Suppressor macrophage (primary cell): Measurements from ENCODE around the gene RNF5.

Experiments
- DNase-seq, 4 experiments: peaks; one replicate each; pipeline ENCODE4 v3.0.0-alpha.2; 2020 to 2022

The RNF5 gene

DNA sequence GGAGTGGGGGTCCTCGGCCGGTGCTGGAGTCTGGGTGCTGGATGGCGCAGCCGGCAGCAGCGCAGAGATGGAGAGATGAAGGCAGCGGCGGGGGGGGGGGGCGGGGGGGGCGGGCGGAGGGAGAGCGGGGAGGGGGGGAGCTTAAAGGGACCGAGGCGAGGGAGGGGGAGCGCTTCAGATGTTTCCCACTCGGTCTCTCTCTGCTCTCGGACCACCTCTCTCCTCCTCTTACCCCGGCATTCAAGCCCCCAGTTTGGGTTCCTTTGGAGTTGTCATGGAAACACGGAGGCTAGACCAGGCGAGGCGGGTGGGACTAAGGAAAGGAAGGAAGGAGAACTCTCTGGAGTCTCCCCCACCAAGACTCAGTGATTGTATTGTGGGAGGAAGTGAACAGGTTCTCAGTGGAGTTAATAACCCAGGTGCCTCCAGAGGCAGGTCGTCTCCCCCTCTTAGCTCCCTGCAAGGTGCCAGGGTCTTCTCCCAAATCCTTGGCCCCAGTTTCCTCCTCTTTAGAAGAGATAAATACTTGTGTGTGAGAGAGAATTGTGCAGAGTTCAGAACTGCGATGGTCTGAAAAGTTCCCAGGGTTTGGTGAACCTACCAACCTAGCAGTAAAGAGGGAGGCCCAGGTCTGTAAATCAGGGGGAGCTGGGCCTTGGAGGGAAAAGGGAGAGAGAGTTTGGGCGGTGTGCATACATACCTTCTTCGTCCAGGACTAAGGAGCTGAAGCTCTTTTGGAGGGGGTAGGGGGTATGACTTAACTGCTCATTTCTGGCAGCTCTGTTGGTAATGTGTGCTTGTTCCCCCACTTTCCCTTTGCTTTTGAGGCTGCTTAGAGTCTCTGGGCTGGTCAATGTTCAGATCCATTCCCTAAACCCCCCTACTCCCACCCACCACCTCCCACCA lies 26.1 kb upstream of the RNF5 start, which contains the start of gene PRRT1:
TSS of gene PRRT1 (minus strand) at position 77 of the 906 bp plus-strand sequence. CDS start 112 bp downstream, outside the sequence.
- DNase-seq, result no peak

DNA sequence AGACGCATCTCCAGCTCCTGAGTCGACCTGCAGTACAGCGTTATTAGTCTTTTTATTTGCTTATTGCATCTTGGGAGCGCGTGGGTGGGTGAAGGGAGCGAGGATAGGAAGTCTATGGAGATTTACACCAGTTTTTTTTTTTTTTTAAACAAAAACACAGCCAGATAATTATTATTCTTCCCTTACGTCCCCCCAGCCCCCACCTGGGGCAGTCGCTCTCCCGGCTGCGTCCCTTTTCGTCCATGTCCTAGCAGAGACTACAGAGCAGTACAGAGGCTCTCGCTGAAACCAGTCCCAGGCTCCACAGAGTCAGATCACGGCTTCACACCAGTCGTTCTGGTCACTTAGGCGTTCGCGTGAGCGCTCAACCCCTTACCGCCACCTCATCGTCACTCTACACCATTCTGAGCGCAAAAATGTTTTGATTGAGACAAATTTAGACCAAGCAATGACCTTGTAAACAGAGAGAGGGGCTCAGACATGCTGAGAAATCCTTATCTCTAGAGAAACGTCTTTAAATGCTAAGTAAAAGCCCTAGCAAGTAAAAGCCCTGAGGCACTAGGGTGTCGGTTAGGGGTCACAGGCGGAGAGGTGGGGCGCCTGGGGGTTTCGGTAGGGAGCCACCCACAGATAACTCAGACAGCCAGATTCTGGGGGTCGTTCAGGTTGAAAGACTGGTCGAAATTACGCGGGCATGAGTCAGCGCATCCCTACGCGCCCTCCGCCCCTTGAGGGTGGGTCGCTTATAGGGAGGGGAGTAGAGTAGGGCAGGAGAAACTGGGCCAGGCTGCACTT lies 25.2 kb upstream of the RNF5 start:
- DNase-seq, result no peak

DNA sequence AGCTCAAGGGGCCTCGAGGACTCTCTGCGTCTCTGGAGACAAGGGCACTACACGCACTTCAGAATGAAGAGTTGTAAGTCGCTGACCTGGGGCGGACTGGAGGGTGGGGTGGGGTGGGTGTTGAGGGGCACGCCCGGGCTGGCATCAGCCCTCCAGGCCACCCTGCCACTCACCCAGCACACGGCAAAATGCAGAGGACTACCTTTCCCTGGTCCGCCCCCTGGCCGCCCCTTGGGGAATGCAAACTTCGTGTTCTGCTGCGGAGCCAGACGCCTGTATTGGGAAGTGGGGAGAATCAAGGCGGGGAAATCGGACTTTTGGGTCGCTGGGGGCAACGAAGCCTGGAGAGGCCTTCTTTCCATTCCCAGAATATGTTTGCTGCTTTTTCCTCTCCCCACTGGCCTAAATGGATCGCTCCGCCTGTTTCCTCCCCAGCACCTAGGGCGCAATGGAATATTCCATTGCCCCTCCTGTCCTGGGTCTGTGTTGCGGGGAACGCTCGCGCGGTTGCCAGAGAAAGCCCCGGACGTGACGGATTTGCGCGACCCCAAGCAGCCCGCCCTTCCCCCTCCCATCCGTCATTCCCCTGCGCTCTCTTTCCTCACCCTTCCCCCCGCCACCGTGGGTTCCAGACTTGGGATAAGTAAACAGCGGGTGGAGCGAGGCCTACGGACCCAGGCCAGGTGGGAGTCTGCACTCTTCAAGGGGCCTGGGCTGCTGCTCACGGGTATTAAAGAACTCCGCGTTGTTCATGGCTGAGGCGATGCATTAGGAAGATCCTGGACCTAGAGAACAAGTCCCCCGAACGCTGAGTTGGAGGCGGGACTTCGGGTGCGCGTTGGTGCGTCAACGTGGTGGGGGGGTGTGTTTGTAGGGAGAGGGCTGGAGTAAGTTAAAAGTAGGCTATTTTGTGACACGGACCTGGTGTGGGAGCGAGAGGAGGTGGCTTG lies 24.4 kb upstream of the RNF5 start, which contains the start of gene PPT2:
TSS of gene PPT2 (plus strand) at position 578 of the 950 bp plus-strand sequence. CDS start 454 bp downstream, outside the sequence.
- peak; percentile 40 to 71 (median 54) for DNase-seq

DNA sequence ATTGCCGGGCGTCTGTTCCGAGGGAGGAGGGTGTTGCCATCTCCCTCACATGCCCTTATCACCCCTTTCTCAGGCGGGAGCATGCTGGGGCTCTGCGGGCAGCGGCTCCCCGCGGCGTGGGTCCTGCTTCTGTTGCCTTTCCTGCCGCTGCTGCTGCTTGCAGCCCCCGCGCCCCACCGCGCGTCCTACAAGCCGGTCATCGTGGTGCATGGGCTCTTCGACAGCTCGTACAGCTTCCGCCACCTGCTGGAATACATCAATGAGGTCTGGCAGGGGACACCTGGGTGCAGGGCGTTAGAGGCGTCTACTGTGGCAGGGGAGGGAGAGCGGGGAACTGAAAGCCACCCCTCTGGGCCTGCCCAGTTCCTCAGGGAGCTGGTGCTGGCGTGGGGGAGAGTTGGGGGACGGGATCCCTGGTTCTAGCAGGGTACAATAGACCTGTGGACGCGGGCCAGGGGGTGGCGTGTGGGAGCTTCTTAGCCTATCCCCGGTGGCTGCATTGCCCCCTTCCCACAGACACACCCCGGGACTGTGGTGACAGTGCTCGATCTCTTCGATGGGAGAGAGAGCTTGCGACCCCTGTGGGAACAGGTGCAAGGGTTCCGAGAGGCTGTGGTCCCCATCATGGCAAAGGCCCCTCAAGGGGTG lies 23.6 kb upstream of the RNF5 start:
- DNase-seq, result peak in 3 of 4 experiments; percentile 49 to 60 (median 51)

DNA sequence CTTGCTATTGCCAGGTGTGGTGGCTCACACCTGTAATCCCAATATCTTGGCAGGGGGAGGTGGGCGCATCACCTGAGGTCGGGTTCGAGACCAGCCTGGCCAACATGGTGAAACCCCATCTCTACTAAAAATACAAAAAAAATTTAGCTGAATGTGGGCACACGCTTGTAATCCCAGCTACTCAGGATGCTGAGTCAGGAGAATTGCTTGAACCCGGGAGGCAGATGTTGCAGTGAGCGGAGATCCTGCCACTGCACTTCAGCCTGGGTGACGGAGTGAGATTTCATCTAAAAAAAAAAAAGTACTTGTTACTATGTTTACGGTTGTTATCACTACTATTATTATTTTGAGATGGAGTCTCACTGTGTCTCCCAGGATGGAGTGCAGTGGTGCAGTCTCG lies 21.3 kb upstream of the RNF5 start:
- no peak for DNase-seq

DNA sequence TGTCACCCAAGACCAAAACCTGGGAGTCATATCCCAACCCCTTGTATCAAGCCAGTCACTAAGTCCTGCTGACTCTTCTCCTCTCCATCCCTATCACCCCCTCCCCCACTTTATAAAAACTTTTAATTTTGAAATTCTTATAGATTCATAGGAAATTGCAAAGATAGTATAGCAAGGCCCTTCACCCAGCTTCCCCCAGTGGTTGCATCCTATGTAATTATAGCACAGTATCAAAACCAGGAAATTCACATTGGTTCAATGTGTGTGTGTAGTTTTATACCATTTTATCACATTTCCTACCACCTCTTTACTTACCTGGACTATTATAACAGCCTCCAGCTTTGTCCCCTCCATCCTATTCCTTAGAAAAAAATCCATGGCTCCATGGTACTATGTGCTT lies 20.2 kb upstream of the RNF5 start:
- no peak for DNase-seq

DNA sequence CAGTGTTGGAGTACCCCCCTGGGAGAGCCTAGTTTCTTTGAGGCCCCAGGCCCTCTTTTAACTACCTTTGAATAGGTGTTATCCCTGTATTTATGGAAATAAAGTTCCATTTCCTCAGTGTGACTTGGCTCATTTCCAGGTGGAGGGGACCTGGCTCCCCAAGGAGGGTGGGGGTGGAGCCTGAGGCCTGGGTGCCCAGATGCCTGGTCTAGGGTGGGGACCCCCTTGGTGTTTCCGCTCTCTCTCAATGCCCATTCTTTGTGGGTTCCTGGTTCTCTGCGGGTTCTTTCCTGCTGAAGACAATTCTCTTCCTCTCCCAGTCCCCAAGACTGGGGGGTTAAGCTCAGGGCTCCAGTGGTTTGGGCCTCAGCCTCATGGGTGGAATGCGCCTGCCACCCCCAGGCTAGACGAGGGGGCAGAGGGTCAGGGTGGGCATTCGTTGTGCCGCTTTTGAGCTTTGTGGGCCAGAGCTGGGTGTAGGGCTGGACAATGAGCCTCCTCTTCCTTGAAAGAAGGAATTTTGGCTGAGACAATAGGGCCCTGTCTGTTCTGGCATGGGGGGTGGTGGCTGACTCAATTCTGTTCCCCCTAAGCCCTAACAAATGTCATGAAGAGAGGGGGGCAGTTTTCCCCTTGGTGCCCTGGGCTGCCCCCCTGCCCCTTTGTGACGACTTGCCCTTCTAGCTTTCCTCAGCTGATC lies 14.5 kb upstream of the RNF5 start:
- DNase-seq, result no peak

DNA sequence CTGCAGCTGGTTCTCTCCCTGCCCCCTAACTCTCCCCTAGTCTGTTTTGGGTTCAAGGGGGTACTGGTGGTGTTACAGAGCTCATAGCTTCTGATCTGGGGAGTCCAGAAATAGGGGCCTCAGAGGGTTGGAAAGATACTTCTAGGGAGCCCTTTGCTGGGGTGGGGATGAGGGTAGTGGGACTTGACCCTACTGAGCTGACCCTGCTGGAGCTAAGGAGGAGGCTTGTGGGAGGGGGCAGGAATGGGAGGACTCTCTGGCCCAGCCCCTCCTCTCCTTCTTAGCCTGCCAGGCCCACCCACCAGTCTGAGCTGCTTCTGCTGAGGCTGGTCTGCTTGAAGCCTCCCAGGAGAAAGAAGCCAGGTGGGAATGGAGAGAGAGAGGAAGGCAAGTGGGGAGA lies 13.9 kb upstream of the RNF5 start, which contains the start of gene EGFL8:
TSS of gene EGFL8 (plus strand) at position 301 of the 400 bp plus-strand sequence. CDS start 1,571 bp downstream, outside the sequence.
- DNase-seq, result no peak

DNA sequence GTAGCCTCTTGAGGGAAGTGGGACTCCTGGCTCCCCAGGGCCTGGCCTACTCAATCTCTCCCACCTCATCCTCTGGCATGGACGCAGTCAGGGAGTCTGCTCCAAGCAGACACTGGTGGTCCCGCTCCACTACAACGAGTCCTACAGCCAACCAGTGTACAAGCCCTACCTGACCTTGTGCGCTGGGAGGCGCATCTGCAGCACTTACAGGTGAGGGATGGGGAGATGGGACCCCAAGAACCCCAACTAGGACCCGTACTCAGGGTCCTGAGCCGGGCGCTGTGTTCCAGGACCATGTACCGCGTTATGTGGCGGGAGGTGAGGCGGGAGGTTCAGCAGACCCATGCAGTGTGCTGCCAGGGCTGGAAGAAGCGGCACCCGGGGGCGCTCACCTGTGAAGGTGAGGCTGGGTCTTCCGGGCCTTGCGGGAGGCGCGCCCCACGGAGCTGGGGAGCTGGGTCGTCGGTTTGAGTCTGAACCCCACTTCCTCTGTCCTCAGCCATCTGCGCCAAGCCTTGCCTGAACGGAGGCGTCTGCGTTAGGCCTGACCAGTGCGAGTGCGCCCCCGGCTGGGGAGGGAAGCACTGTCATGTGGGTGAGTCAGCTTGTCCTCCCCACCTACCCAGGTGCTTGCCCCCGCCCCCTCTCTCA lies 11.7 kb upstream of the RNF5 start:
- no peak for DNase-seq

DNA sequence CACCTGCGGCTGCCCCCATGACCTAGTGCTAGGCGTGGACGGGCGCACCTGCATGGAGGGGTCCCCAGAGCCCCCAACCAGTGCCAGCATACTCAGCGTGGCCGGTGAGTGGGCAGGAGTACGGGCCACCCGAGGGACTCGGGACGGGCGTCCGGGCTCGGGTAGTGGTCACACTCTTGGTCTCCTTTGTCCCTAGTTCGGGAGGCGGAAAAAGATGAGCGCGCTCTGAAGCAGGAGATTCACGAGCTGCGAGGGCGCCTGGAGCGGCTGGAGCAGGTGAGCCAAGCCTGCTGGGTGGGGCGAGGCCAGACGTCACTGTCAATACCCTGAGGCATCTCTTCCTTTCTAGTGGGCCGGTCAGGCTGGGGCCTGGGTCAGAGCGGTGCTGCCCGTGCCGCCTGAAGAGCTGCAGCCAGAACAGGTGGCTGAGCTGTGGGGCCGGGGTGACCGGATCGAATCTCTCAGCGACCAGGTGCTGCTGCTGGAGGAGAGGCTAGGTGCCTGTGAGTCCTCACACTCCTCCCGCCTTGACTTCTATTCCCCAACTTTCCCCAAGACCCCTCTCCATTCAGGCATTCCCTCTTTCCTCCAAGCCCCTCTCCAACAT lies 10.9 kb upstream of the RNF5 start:
- no peak for DNase-seq

DNA sequence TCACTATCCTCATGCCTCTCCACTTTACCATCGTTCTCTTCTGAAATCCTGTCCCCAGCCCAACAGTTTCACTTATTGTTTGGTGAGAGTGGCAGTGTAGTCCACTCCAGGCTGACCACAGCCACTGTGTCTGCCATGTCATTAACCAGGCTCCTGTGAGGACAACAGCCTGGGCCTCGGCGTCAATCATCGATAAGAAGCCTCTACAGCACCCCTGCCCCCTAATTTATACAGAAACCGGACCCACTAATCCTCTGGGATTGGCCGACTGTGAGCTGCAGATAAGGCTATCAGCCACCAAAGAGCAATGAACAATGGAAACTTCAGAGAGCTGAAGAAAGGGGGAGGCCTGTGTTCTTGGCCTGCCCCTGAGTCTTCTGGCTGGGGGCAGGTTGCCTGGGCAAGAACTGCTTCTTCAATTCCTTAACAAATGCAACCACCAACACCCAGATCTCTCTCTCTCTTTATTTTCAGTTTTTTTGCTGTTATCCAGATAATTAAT lies 10.4 kb upstream of the RNF5 start:
- DNase-seq, result no peak

DNA sequence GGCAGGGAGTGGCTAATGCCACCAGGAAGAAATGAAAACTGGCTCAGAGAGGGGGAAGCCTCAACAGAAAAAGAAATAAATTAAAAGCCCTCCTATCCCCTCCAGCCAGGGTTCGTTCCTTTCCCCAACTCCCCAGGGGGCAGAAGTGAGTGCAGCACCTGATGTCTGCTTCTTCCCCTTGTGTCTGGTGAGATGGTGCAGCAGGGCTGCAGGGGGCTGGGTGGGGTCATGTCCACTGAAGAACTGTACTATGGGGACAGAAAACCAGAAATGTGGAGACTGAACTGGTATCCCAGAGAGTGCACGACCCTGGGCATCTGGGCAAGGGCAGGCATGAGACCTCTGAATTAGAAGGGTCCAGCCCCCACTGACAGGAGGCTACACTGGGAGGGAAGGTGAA lies 9.9 kb upstream of the RNF5 start:
- no peak for DNase-seq

DNA sequence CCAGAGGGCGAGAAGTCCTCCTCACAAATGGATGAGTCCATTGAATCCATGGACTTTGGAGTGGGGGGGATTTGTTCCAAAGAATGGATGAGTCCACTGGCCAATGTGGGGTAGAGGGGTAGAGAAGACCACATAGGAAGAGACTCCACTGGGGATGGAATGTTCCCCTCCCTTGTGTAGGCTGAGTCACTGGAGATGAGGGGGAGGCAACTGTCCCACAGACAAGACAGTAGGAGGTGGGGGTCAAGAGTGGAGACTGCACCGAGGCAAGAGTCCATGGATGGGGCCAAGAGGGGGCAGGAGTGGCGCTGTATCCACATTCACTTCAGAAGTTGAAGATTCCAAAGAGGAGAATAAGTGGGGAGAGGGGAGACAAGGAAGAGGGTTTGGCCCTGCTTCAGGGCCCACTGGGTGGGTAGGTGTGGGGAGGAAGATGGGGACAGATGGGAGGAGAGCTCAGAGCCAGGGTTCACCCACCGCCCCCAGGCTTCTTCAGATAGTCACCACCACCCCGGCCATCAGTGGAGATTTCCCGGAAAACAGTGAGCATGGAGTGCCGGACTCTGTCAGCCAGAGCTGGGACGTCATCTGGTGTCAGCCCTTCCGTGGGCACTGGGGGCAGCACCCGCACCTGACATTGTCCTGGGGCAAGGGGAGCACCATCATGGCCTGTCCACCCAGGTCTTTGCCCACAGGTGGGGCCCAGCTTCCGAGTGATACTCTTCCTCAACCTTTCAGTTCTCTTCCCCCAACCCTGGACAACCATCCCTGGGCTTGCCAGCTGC lies 9.2 kb upstream of the RNF5 start:
- no peak for DNase-seq

DNA sequence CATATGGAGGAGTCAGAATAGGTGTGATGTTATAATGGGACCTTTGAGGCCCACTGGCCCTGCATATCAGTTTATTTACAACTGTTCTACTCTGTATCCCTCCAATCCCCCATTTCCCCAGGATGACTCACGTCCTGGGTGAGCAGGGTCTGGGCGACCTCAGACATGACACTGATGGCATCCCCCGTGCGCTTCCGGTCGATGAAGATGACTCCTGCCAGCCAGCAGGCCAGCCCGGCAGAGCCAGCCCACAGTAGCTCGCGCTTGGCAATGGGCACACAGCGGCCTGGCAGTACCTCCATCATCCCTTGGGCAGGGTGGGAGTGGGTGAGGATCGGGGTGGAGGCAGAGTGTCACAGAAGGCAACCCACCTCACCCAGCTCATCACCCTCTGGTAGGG lies 7.9 kb upstream of the RNF5 start:
- no peak for DNase-seq

DNA sequence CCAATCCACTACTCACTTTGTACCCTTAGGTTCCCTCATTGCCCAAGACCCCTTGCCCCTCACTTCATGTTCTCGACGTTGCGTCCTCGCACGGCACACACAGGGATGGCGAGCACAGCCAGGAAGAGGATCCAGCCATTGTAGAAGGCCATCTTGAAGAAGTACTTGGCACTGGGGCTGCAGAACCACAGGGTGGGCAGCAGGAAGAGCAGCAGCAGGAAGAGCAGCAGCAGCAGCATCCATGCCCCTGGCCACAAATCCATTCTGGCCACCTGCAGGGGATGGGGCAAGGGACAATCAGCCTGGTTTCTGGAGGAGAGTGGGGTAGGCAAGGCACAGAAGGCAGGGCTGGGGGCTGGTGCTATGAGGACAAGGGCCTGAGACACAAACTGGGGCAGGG lies 7.0 kb upstream of the RNF5 start:
- DNase-seq, result no peak

DNA sequence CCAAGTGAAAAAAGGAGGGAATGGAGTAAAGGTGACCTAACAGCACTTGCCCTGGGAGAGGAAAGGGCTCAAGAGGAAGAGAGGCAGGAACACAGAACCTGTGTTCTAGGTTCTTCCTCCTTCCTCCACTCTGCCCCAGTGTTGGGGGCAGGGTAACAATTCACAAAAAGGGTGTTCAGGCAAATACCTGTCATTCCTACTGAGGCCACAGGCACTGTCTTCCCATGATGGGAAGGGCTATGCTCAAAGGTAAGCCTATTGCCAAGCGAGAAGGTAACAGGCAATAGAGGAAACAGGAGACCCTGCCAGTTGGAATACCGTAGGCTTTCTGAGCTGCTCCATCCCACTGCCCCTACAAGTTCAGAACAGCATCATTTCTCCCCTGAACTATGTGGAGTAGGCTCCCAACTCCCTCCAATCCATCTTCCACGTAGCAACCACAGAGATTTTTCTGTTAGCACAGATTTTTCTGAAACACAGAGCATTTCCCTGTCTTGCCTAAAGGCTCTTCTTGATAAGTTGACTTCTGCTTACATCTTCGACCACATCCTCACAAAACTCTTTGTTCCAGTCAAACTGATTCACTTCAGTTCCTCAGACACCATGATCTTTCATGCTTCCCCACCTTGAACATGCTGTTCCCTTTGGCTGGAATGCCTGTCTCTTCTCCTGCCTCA lies 5.0 kb upstream of the RNF5 start:
- DNase-seq, result peak in 2 of 4 experiments; percentile 20 to 31

DNA sequence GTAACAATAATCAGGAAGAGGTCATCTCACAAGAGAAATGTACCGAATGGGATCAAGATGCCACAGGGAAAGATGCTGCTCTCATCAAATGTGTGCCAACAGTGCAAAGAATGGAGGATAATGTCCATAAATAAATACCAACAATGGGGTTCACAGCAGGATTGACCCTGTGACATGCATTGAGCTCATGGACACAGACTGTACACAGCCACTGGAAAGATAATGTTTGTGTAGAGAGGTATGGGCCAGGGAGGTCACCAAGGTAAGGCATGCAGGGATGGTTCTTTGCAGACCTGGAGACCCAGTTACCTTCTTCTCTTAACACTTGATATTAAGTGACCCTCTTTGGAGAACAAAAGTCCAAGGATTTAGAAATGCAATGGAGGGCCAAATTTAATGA lies 3.8 kb upstream of the RNF5 start:
- no peak for DNase-seq

DNA sequence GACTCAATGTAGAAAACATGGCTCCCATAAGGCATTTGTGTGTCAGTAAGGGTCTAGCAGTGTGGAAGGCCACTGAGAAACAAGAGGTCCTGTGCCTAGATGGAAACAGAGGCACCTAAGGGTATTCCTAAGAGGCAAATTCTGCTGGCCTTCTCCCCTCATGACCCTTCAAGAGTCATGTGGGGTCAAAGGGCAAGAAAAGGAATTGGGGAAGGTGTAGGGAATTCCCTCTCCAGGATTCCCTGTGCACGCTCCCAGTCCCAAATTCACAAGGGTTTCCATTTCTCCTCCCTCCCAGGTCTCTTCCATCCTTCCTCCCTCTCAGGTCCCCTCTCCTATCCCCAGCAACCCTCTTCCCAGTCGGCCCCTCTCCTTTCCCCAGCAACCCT lies 2.9 kb upstream of the RNF5 start:
- no peak for DNase-seq
